CD4-positive, alpha-beta T cell treated with Interleukin-1 beta for 1 hour (primary cell): ENCODE results near the gene STXBP2.

Experiments
- DNase-seq, 2 donors: peaks; one replicate each; pipeline ENCODE4 v3.0.0-alpha.2; 2020 to 2022

The STXBP2 gene

DNA sequence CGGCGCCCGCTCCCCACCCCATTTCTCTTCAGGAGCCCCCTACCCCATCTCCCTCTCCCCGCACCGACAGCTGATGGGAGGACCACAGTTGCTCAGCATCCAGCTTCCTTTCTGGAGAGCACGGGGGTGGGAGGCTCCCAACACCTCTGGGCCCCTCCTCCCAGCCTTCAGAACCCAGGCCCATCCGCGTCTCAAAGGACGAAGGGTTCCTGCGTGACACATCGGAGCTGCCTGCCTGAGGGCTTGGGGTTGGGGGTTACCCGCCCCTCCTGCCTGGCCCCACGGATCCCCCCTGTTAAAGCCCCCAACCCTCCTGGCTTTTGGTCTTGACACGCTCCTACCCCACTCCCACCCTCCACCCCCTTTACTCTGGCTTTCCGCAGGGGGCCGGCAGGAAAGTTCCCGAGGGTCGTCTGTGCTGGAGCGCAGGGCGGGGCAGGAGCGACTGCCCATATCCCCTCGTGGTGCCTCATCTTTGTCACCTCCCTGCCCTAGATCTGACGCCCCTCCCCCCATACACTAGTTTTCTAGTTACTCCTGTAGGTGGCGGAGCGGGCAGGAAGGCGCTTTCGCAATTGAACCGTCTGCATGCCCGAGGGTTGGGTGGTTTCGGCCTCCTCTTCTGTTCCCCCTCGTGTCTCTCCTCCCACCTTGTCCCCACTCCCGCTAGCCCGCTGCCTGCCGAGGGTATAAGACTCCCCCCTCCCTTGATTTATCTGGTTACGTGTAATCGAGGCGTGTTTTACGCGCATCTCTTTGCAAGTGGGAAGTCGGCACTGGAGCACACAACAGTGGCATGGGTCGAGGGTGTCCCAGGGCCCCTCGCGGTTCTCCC, 44.6 kb downstream of the STXBP2 start:
- peak; percentile 88 for DNase-seq

DNA sequence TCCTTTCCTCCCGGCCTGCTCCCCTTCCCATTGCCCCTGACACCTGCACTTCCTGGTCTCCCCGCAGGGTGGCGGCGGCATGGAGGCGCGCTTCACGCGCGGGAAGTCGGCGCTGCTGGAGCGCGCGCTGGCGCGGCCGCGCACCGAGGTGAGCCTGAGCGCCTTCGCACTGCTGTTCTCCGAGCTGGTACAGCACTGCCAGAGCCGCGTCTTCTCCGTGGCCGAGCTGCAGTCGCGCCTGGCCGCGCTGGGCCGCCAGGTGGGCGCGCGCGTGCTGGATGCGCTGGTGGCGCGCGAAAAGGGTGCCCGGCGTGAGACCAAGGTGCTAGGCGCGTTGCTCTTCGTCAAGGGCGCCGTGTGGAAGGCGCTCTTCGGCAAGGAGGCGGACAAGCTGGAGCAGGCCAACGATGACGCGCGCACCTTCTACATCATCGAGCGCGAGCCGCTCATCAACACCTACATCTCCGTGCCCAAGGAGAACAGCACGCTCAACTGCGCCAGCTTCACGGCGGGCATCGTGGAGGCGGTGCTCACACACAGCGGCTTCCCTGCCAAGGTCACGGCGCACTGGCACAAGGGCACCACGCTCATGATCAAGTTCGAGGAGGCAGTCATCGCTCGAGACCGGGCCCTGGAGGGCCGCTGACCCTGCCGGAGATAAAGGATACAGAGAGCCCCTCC, 45.4 kb downstream of the STXBP2 start:
- no peak for DNase-seq

DNA sequence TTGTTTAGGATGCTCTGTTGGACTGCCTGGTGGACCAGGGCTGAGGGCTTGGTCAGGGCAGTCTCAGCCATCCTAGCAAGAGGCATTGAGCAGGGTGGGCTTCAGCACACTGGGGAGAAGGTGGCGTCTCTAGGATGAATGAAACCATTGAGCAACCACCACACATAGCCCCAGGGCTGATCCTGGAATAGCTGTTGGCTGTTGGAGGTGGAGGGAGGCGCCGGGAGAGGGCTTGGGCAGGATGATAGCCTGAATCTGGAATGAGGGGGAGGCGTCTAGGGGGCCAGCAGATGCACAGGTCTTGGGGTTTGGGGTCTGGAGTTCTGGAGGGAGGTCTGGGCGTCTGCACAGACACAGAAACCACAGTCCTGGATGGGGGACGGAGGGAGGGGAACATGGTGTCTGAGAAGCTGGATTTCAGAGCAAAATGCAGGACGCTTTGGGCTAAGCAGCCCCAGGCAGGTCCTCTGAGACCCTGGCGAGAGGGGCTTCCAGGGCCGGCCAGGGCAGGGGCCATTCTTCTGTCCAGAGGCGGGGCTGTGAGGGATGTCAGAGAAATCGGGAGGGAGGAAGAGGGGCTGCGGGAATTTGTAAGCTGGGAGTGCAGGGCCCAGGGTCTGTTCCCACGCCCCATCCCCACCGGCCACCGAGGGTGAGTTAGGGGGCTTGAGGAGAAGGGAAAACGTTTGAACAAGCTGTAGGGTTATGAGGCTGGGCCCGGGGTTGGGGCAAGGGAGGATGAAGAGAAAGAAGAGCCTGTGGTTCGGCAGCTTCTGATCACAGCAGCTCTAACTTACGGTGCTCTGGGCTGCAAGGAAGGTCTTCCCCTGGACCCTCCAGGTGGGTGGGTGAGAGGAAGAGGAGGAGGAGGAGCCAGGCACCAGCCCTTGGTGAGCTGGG, 48.9 kb downstream of the STXBP2 start:
- no peak for DNase-seq

DNA sequence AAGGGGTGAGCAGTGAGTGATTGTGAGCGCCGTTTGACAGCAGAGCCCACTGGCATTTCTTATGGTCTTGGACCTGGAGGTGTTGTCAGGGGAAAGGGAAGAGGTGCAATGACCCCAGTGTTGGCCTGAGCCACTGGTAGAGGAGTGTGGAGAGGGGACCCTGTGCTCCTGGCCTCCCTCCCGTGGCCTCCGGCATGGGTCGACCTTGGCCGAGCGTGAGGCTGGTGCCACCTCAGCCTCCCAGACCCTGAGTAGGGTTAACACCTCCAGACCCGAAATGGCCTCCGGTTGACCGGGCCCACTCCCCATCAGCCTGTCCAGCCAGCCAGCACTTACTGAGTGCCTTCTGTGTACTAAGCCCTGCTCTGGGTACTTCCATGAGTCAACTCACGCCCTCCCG, 50.3 kb downstream of the STXBP2 start:
- no peak for DNase-seq

DNA sequence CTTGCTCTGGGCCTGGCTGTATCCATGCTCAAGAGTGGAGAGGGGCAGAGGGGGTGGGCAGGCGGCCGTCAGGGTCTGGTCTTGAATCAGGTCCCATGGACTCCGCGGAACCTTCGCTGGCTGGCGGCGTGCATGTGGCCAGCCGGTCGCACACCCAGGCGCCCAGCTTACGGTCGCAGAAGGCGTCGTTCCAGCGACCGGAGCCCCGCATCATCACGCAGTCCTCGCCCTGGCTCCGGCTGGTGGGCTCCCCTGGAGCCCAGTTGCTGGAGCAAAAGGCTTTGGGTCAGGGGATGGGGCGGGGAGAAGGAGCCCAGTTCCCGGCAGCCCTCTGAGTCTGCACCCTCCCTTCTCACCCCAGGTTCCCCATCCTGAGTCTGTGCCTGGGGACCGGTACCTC, 52.3 kb downstream of the STXBP2 start:
- DNase-seq = no peak

DNA sequence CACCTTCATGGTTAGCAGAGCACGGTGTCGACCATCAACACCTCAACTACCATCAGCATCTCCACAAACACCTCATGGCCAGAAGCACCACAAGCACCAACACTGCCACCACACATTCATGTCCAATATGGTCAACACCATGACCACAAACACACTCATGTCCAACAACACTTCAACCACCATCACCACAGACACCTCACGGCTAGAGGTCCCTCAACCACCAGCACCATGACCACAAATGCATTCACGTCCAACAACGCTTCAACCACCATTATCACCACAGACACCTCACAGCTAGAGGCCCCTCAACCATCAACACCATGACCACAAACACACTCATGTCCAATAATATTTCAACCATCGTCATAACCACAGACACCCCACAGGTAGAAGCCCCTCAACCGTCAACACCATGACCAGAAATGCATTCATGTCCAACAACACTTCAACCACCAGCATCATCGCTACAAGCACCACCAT, 53.9 kb downstream of the STXBP2 start:
- DNase-seq = peak; percentile 39 to 40

DNA sequence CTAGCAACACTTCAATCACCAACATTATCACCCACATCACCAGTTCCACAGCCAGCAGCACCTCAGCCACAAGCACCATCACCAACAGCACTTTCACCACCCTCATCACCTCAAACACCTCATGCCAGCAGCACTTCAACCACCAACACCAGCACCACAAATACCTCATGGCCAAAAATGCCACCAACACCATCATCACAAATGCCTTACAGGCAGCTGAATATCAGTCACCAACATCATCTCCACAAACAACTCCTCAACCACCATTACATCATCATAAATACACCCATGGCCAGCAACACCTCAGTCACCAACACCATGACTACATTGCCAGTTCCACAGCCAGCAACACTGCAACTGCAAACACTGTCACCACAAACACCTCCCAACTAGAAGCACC, 54.6 kb downstream of the STXBP2 start:
- peak; percentile 34 to 46 for DNase-seq

DNA sequence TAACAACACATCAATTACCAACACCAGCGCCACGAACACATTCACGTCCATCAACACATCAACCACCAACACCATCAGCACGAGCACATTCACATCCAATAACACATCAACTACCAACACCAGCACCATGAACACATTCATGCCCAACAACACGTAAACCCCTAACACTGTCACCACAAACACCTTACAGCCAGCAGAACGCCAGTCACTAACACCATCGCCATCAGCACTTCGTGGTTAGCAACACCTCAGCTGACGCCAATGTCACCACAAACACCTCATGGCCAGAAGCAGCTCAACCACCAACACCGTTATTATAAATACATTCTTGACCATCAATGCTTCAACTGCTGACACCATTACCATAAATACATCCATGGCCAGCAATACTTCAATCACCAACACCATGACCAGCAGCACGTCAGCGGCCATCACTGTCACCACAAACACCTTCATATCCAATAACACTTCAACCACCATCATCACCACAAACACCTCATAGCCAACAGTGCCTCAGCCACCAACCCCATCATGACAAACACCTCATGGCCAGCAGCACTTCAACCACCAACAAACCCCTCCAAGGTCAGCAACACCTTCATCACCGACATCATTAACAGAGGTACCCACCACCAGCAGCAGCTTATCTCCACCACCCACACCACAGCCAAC, 55.6 kb downstream of the STXBP2 start:
- DNase-seq = peak; percentile 34 to 55

DNA sequence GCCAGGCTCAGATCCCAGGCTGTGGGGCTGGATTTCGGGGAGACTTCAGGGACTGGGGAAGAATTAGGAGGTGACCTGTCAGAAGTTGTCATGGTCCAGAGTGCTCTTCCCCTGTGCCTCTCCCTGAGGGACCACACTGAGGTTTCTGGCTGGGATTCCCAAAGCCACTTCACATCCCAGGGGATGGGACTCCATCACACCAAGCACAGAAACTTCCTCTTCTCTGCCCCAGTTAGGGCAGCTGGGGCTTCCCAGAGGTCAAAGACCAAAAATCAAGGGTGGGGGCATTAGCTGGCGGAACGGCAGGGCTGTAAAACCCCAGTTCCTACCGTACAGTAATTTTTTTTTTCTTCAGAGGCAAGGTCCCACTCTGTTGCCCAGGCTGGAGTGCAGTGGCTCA, 57.6 kb downstream of the STXBP2 start:
- DNase-seq = no peak
